RWPE2 (cell line): ENCODE data around the gene INHBB.

ENCODE experiments used
- ATAC-seq: fragments of 200-7000 bp; cut with Tn5 transposase; 3 replicates; pipeline ENCODE4 v1.9.1; 2021; ENCODE audit warnings: low read depth
- DNase-seq: peaks from one replicate; pipeline ENCODE4 v3.0.0-alpha.2; 2020; ENCODE audit warnings: low spot score
- H3K27ac ChIP-seq: fragments of 450-650 bp; 2 replicates; pipeline ENCODE4 v1.5.1; 2017; ENCODE audit warnings: mild to moderate bottlenecking; ENCODE audit not compliant: poor library complexity, severe bottlenecking
- H3K27me3 ChIP-seq: fragments of 250-450 bp; sonication (Bioruptor Pico); 2 replicates; pipeline ENCODE4 v1.5.1; 2021; ENCODE audit warnings: mild to moderate bottlenecking, moderate library complexity; ENCODE audit not compliant: insufficient read depth, poor library complexity, severe bottlenecking
- H3K36me3 ChIP-seq: fragments of 250-450 bp; sonication (Bioruptor Pico); 2 replicates; pipeline ENCODE4 v1.5.1; 2020; ENCODE audit warnings: low read depth, mild to moderate bottlenecking, moderate library complexity
- H3K4me1 ChIP-seq: fragments of 250-450 bp; sonication (Bioruptor Pico); 2 replicates; pipeline ENCODE4 v1.5.1; 2021; ENCODE audit warnings: mild to moderate bottlenecking, moderate library complexity; ENCODE audit not compliant: insufficient read depth, poor library complexity, severe bottlenecking
- H3K4me3 ChIP-seq: fragments of 250-450 bp; sonication (Bioruptor Pico); 2 replicates; pipeline ENCODE4 v1.5.1; 2021; ENCODE audit warnings: mild to moderate bottlenecking, moderate library complexity; ENCODE audit not compliant: severe bottlenecking
- H3K9me3 ChIP-seq: fragments of 250-450 bp; sonication (Bioruptor Pico); 2 replicates; pipeline ENCODE4 v1.5.1; 2021; ENCODE audit warnings: mild to moderate bottlenecking, moderate library complexity; ENCODE audit not compliant: severe bottlenecking
- TF ChIP-seq, protein P1 (sequence below): fragments of 450-650 bp; IDR thresholded peaks from one replicate; pipeline ENCODE4 v1.5.1; 2017; ENCODE audit warnings: mild to moderate bottlenecking, moderate library complexity; ENCODE audit not compliant: poor library complexity, severe bottlenecking

Gene INHBB

DNA sequence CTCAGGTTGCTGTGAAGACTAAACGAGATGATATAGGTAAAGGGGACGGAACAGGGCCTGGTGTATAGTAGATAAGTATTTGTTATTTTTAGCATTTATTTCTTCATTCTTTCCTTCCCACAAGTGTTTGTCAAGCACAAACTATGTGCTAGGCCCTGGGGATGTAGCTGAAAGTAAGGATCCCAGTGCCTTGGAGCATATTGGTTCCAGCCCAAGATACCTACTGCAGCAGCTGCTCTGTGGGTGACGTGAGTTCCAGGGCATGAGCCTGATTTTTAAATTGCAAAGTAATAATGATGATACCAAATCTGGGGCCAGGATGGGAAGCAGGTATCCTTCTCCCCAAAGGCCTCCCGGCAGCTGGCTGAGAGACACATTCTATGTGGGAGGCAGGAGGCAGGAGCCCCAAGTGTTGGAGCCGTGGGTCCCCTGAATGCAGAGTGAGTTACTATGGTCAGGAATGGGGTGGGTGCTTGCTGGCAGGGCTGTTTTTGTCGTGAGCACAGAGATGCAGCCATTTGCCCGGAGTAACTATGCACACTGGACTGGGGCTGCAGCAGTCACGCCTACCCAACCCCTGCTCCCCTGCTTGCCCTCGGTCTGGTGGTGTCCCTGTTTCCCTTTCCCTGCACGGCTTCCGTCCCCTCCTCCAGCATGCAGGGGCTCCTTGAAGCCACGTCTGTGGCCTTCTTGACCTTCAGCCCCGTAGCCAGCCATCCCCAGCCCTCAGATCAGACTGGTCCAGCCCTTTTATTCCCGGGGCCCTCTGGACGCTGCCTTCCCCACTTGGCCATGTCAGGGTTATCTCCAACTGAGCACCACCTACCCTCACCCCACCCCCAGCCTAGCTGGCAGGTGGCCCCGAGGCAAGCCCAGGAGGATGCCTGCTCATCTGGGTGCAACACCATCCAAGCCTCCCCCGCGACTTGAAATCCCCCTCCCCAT, 52.4 kb downstream of the INHBB start:
- Histone ChIP-seq H3K9me3 (no peaks in the 10 kb centered on the region), H3K4me1 (peaks cover 11% of the 10 kb centered on the region), H3K27me3 (no peaks in the 10 kb centered on the region), H3K36me3 (no peaks in the 10 kb centered on the region), H3K27ac (no peak overlapping the region), H3K4me3 (no peak overlapping the region)
- ATAC-seq: no peak
- TF ChIP-seq, protein P1, sequence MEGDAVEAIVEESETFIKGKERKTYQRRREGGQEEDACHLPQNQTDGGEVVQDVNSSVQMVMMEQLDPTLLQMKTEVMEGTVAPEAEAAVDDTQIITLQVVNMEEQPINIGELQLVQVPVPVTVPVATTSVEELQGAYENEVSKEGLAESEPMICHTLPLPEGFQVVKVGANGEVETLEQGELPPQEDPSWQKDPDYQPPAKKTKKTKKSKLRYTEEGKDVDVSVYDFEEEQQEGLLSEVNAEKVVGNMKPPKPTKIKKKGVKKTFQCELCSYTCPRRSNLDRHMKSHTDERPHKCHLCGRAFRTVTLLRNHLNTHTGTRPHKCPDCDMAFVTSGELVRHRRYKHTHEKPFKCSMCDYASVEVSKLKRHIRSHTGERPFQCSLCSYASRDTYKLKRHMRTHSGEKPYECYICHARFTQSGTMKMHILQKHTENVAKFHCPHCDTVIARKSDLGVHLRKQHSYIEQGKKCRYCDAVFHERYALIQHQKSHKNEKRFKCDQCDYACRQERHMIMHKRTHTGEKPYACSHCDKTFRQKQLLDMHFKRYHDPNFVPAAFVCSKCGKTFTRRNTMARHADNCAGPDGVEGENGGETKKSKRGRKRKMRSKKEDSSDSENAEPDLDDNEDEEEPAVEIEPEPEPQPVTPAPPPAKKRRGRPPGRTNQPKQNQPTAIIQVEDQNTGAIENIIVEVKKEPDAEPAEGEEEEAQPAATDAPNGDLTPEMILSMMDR: no peak
- DNase-seq: no peak

DNA sequence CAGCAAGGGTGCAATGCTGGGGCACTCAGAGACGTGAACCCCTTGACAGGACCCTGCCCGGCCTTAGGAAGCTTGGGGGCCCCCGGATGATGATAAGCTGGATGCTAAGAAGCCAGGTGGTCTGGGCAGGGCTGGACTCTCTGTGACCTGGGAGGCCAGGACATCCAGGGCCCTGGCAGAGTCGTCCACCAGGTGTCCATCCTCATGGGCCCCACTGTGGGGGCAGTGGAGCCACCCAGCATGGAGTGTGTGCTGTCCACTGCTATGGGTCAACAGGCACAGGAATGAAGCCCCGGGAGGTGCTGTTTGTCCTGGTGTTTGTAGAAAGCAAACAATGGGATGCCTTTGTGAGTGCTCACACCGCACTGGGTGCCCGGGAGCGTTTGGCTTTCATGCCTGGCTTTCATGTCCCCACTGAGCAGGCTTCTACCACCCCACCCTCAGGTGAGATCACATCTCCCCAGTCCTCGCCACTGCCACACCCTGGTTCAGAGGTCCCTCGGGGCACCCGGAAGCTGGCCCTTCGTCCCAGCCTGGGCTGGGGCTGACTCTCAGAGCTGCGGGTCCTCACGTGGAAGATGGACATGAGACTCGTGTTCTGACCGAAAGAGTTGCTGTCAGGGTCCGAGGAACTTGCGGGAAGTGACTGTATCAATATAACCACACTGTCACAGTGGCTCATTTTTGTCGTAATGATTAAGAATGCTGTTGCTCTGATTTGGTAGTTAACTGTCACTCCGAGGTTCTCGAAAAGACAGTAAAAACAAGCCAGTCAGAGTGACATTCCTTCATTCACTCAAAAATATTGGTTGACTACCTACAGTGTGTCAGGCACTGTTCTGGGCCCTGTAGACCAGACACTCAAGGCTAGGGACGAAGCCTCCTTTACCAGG, 53.3 kb downstream of the INHBB start:
- H3K36me3 ChIP-seq: no peaks in the 10 kb centered on the region
- no peaks in the 10 kb centered on the region for H3K9me3 ChIP-seq
- no peaks in the 10 kb centered on the region for H3K27me3 ChIP-seq
- DNase-seq (no peak), ATAC-seq (peak; percentile 73)
- H3K27ac ChIP-seq: no peak overlapping the region
- peaks cover 20% of the 10 kb centered on the region for H3K4me1 ChIP-seq
- H3K4me3 ChIP-seq: no peak overlapping the region
- TF ChIP-seq, protein P1: no peak

DNA sequence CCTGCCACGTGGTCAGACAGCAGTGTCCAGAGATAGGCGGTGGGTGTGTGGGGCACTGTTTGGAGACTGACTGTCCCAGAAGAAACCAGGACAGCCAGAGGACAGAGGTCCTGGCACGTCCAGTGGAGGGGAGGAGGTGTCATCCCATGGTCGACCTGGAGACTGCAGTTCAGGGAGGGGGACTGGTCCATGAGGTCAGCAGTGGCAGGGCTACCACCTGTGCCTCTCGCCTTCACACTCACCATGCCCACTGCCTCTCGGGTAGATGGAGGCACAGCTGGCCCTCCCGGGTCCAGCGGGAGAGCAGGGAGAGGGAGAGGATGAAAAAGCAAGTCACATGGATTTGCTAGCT, 53.9 kb downstream of the INHBB start:
- TF ChIP-seq, protein P1: no peak
- no peak overlapping the region for H3K27ac ChIP-seq

DNA sequence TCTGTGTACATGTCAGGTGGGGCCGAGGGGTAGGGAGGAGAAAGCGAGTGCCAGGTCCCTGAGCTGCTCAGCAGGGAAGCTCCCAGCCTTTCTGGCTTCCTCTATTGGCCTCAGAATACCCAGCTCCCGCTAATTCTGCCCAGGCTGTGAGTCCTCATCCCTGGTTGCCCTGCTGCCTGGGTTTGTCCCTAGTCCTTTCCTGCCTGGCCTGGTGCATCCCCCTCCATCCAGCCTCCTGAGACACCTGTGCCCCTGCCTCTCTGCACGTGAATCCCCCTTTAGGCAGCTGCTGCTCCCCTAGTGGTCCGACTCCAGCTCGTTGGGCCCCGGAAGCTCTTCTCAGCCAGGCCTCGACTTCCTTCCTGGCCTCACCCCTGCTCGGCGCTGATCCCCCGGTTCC, 54.6 kb downstream of the INHBB start:
- no peak overlapping the region for H3K4me3 ChIP-seq
- H3K27me3 ChIP-seq: no peaks in the 10 kb centered on the region
- H3K27ac ChIP-seq: no peak overlapping the region
- no peaks in the 10 kb centered on the region for H3K9me3 ChIP-seq
- DNase-seq (no peak), ATAC-seq (no peak)
- TF ChIP-seq, protein P1: no peak
- no peaks in the 10 kb centered on the region for H3K36me3 ChIP-seq
- H3K4me1 ChIP-seq: peaks cover 20% of the 10 kb centered on the region

More for the DNA sequence above, 53.9 kb downstream of the INHBB start:
- Histone ChIP-seq H3K9me3 (no peaks in the 10 kb centered on the region), H3K4me1 (peaks cover 20% of the 10 kb centered on the region), H3K4me3 (no peak overlapping the region), H3K36me3 (no peaks in the 10 kb centered on the region), H3K27me3 (no peaks in the 10 kb centered on the region)
- ATAC-seq (no peak), DNase-seq (no peak)
